GM12878 (cell line): ENCODE data around the gene HELZ. TPM values are rescaled to one million over a fixed set of nuclear protein-coding genes. Genes with fewer than 3 reads are reported as not detected.
A peak's percentile ranks its signal among the peaks of the same experiment; 100 is the strongest.

Experiments
- ATAC-seq: fragments of 200-7000 bp; cut with Tn5 transposase; 3 replicates; pipeline ENCODE4 v1.9.1; 2020; ENCODE audit warnings: mild to moderate bottlenecking, moderate library complexity
- BruUV-seq: library from RNA; stranded (reverse); fragments of 400-500 nt; replicated peaks from 2 replicates; lab custom pipeline; 2021; lab: Mats Ljungman, UMichigan
- CTCF ChIA-PET: fragments of 300-600 bp; sonication (Branson Sonifier 250); formaldehyde crosslinking; extraction: SDS; loops from one replicate; lab custom pipeline; 2021; ENCODE audit warnings: inconsistent platforms; lab: Yijun Ruan, JAX
- POLR2A ChIA-PET: fragments of 350-600 bp; formaldehyde crosslinking; extraction: SDS; loops from one replicate; lab custom pipeline; 2021; ENCODE audit warnings: inconsistent platforms; lab: Charles Lee
- RAD21 ChIA-PET: fragments of 300-600 bp; sonication (Branson Sonifier 250); formaldehyde crosslinking; loops from one replicate; lab custom pipeline; 2023; ENCODE audit warnings: antibody characterized with exemption; ENCODE audit not compliant: unreplicated experiment; lab: Charles Lee
- SMC1A ChIA-PET: fragments of 300-600 bp; sonication (Branson Sonifier 250); formaldehyde crosslinking; loops from one replicate; lab custom pipeline; 2023; ENCODE audit not compliant: unreplicated experiment, uncharacterized antibody; lab: Charles Lee
- DNase-seq: peaks from one replicate; pipeline ENCODE4 v3.0.0-alpha.2; 2011; ENCODE audit warnings: low read depth, low spot score
- FAIRE-seq: peaks from 3 replicates; lab custom pipeline; 2011; peaks lifted over from hg19 to GRCh38; lab: Jason Lieb, UNC
- H2AFZ ChIP-seq: 2 replicates; pipeline ENCODE4 v1.6.0; 2011; ENCODE audit warnings: low read depth, low read length, control low read depth; ENCODE audit not compliant: control insufficient read depth
- H3K27ac ChIP-seq: 2 replicates; pipeline ENCODE4 v1.5.1; 2011; ENCODE audit warnings: control low read depth; ENCODE audit not compliant: control insufficient read depth, insufficient read depth
- H3K27me3 ChIP-seq, 2 experiments: replicated peaks in 1 of 2; 2 replicates each; pipeline versions ENCODE4 v1.6.0 to v1.6.1; 2011; ENCODE audit warnings: low read length in 1 of 2; ENCODE audit not compliant: control insufficient read depth in 2 of 2, insufficient read depth in 2 of 2
- H3K36me3 ChIP-seq, 2 experiments: 2 replicates each; pipeline ENCODE4 v1.5.1; 2011; ENCODE audit warnings: low read length in 1 of 2; ENCODE audit not compliant: control insufficient read depth in 2 of 2, insufficient read depth in 2 of 2
- H3K4me1 ChIP-seq: 2 replicates; pipeline ENCODE4 v1.6.1; 2011; ENCODE audit warnings: mild to moderate bottlenecking, low read length, moderate library complexity, mixed read lengths; ENCODE audit not compliant: control insufficient read depth, insufficient read depth
- H3K4me2 ChIP-seq: 2 replicates; pipeline ENCODE4 v1.6.0; 2011; ENCODE audit warnings: control low read depth; ENCODE audit not compliant: control insufficient read depth, insufficient read depth
- H3K4me3 ChIP-seq: fragments of 200-600 bp; sonication (generic); 2 replicates; pipeline ENCODE4 v1.5.1; 2016
- H3K79me2 ChIP-seq: 2 replicates; pipeline ENCODE4 v1.6.0; 2011; ENCODE audit warnings: low read length; ENCODE audit not compliant: control insufficient read depth, insufficient read depth
- H3K9ac ChIP-seq: 2 replicates; pipeline ENCODE4 v1.8.0; 2011; ENCODE audit warnings: low read length, control low read depth, mixed read lengths; ENCODE audit not compliant: control insufficient read depth, insufficient read depth
- H3K9me3 ChIP-seq: replicated peaks from 3 replicates; pipeline ENCODE4 v1.5.1; 2011; ENCODE audit warnings: mild to moderate bottlenecking, low read length; ENCODE audit not compliant: control insufficient read depth, insufficient read depth
- H4K20me1 ChIP-seq: 2 replicates; pipeline ENCODE4 v1.6.0; 2011; ENCODE audit not compliant: control insufficient read depth, insufficient read depth
- CTCF ChIP-seq, 3 experiments: IDR thresholded peaks in 2 of 3; conservative IDR thresholded peaks in 1 of 3; 2 replicates each; pipeline ENCODE4 v1.5.1; 2011; ENCODE audit warnings: low read depth in 3 of 3, low read length in 3 of 3, mild to moderate bottlenecking in 3 of 3, control low read depth in 2 of 3, moderate library complexity in 2 of 3, inconsistent platforms in 1 of 3, mixed read lengths in 1 of 3; ENCODE audit not compliant: control insufficient read depth in 2 of 3, insufficient read depth in 1 of 3; ENCODE audit errors: extremely low read depth in 1 of 3
- DPF2 ChIP-seq: fragments of 450-650 bp; IDR thresholded peaks from 2 replicates; pipeline ENCODE4 v1.6.1; 2017; ENCODE audit warnings: mild to moderate bottlenecking
- E4F1 ChIP-seq: fragments of 450-650 bp; IDR thresholded peaks from 2 replicates; pipeline ENCODE4 v1.6.1; 2018; ENCODE audit warnings: borderline replicate concordance, mild to moderate bottlenecking; ENCODE audit not compliant: partially characterized antibody
- NFYB ChIP-seq: IDR thresholded peaks from 2 replicates; pipeline ENCODE4 v1.6.1; 2011; ENCODE audit warnings: low read depth, mild to moderate bottlenecking, low read length, improper control_type of control experiment, moderate library complexity; ENCODE audit not compliant: insufficient read depth
- PBX3 ChIP-seq: IDR thresholded peaks from 2 replicates; pipeline ENCODE4 v1.6.1; 2011; ENCODE audit warnings: mild to moderate bottlenecking, low read depth, low read length, moderate library complexity; ENCODE audit not compliant: insufficient replicate concordance
- RAD51 ChIP-seq: fragments of 450-650 bp; IDR thresholded peaks from 2 replicates; pipeline ENCODE4 v1.6.1; 2016; ENCODE audit warnings: moderate library complexity, mild to moderate bottlenecking, inconsistent platforms
- RFX5 ChIP-seq: IDR thresholded peaks from 2 replicates; pipeline ENCODE4 v1.6.1; 2011; ENCODE audit warnings: low read depth, low read length, improper control_type of control experiment
- WRNIP1 ChIP-seq: IDR thresholded peaks from 2 replicates; pipeline ENCODE4 v1.6.1; 2011; ENCODE audit warnings: low read depth, low read length, improper control_type of control experiment, borderline replicate concordance
- WGBS: methylation state at CpG from one replicate; pipeline ENCODE4 v1.1.6; 2016; ENCODE audit warnings: low lambda C conversion rate; ENCODE audit not compliant: insufficient replicate concordance, insufficient coverage; ENCODE audit errors: missing lambda C conversion rate; 5-methylcytosine and 5-hydroxymethylcytosine counted together
- in situ Hi-C: fragments of 300-500 bp; cut with MboI; formaldehyde crosslinking; loops from 9 replicates; pipeline ENCODE4 v1.14.3; 2018; ENCODE audit warnings: mixed read lengths
- intact Hi-C: fragments of 100-400 bp; cut with micrococcal nuclease; formaldehyde crosslinking; loops from one replicate; pipeline ENCODE4 v1.14.2; 2022; ENCODE audit not compliant: unreplicated experiment
- polyA plus RNA-seq, 11 experiments: library from polyadenylated mRNA; depleted of rRNA in 4 of 11; unstranded in 6 of 11; stranded (reverse) in 5 of 11; fragments of >200 nt; fragmentation: Nextera tagmentation in 4 of 11; fragmentation: Illumina TruSeq in 1 of 11; extraction: Ambion mirVana in 4 of 11; extraction: Trizol in 1 of 11; gene quantifications; 1 replicate in 1 of 11; 2 replicates in 10 of 11; pipeline versions ENCODE4 v1.2.1 to v1.2.3, GENCODE V29; 2011 to 2016; ENCODE audit warnings: inconsistent platforms in 2 of 11, missing spikeins in 2 of 11, low read depth in 1 of 11
- total RNA-seq, 4 experiments: library from RNA; depleted of rRNA in 3 of 4; stranded (reverse); fragments of >200 nt in 3 of 4; fragmentation: Illumina TruSeq in 1 of 4; extraction: Trizol in 1 of 4; gene quantifications; 2 replicates each; pipeline versions ENCODE4 v1.2.1 to v1.2.3, GENCODE V29; 2013 to 2021

Gene HELZ
- total and polyA plus RNA-seq, 10 of the 15 experiments (the other 5 are each of a cell fraction or from before 2014, with no cell fraction given) = 1.5 to 36.8 (median 19.1) TPM

- no peak for FAIRE-seq
- Histone ChIP-seq H3K27ac (no peak overlapping the region), H4K20me1 (no peaks in the 10 kb centered on the region), H3K4me1 (no peaks in the 10 kb centered on the region), H3K4me2 (no peak overlapping the region), H2AFZ (no peak overlapping the region), H3K4me3 (no peak overlapping the region), H3K36me3 (peaks cover 14 to 29% of the 10 kb centered on the region in 2 experiments), H3K27me3 (no peaks in the 10 kb centered on the region), H3K9ac (no peak overlapping the region), H3K9me3 (no peaks in the 10 kb centered on the region), H3K79me2 (no peaks in the 10 kb centered on the region)
- intact Hi-C loops = no loop called here
- WGBS = 87% methylated on average over 5 of the region's 5 CpGs
- TSS peak; percentile 34 for BruUV-seq
- TF ChIP-seq DPF2 = no peak
- TF ChIP-seq RAD51 = no peak
- no peak for TF ChIP-seq RFX5
- ChIA-PET RAD21 (no interaction called here), SMC1A (interaction anchor here (1.9 kb wide), 1 partner anchor 22 kb away, joined by 6 read pairs; no protein-coding TSS in a partner anchor), CTCF (no interaction called here), POLR2A (interaction anchor here (1.4 kb wide), 1 partner anchor 8 kb away, joined by 3 read pairs; no protein-coding TSS in a partner anchor)
- ATAC-seq = no peak
- DNase-seq = no peak
- in situ Hi-C loops = no loop called here
Observed at GRCh38 chr17:67109111-67109510, 135.9 kb downstream of the HELZ start.

GRCh38 chr17:67107811-67108775 is 136.9 kb downstream of the HELZ start:
- H4K20me1 ChIP-seq = no peaks in the 10 kb centered on the region
- no peaks in the 10 kb centered on the region for H3K9me3 ChIP-seq
- H2AFZ ChIP-seq = no peak overlapping the region
- ChIA-PET CTCF (interaction anchor here (0.6 kb wide), 2 partner anchors 9 to 36 kb away, joined by 3 to 4 read pairs; no protein-coding TSS in a partner anchor), POLR2A (no interaction called here), RAD21 (interaction anchor here (0.6 kb wide), 1 partner anchor 134 kb away, joined by 3 read pairs; no protein-coding TSS in a partner anchor), SMC1A (interaction anchor here (1.2 to 1.9 kb wide), 4 partner anchors 16 to 24 kb away, joined by 3 to 7 read pairs (median 4); no protein-coding TSS in a partner anchor)
- no peak overlapping the region for H3K27ac ChIP-seq
- no peaks in the 10 kb centered on the region for H3K4me1 ChIP-seq
- intact Hi-C loops = no loop called here
- ATAC-seq = no peak
- no peaks in the 10 kb centered on the region for H3K79me2 ChIP-seq
- WGBS = 78% methylated on average over 13 of the region's 13 CpGs
- DNase-seq = no peak
- in situ Hi-C loops = no loop called here
- H3K27me3 ChIP-seq = no peaks in the 10 kb centered on the region
- H3K9ac ChIP-seq = no peak overlapping the region
- FAIRE-seq = no peak
- peaks cover 14 to 28% of the 10 kb centered on the region in 2 experiments for H3K36me3 ChIP-seq
- H3K4me2 ChIP-seq = no peak overlapping the region
- no TSS peak for BruUV-seq
- H3K4me3 ChIP-seq = no peak overlapping the region
- TF ChIP-seq WRNIP1 (no peak), NFYB (no peak), CTCF (IDR thresholded peaks at IDR 0.05 in 2 of 3, conservative IDR thresholded peaks at IDR 0.05 in 1 of 3; ENCODE audit: control insufficient read depth in 2 of 3, extremely low read depth in 1 of 3, insufficient read depth in 1 of 3, low read depth in 3 of 3, low read length in 3 of 3) (no peak), E4F1 (no peak), PBX3 (no peak)
